ENCODE results near the gene TSPAN16. TPM values are rescaled to one million over a fixed set of nuclear protein-coding genes. Genes with fewer than 3 reads are reported as not detected.

TSPAN16 gene
- total RNA-seq, 2 donors from 2014 or later = not detected

GRCh38 chr19:11251217-11251616 lies 44.7 kb upstream of the TSPAN16 start:
- intact Hi-C loops (cut with DNase I) = no loop called here
- H3K27ac ChIP-seq = no peak overlapping the region
- TF ChIP-seq POLR2A (IDR thresholded peaks at IDR 0.05) = no peak
- no peak for TF ChIP-seq CTCF (IDR thresholded peaks at IDR 0.05)
- H3K36me3 ChIP-seq (replicated peaks in 1 of 2; ENCODE audit: insufficient read depth in 1 of 2, low read depth in 2 of 2) = peaks cover 0 to 11% of the 10 kb centered on the region in 2 donors
- ATAC-seq (no peak), DNase-seq (no peak)
- 88 to 93% methylated on average over 3 to 4 of the region's 4 CpGs for WGBS, 2 donors
- no peaks in the 10 kb centered on the region for H3K27me3 ChIP-seq
- no peaks in the 10 kb centered on the region for H3K9me3 ChIP-seq
- H3K4me3 ChIP-seq = no peak overlapping the region
- H3K4me1 ChIP-seq = no peaks in the 10 kb centered on the region

GRCh38 chr19:11251650-11252314 lies 44.2 kb upstream of the TSPAN16 start:
- intact Hi-C loops (cut with DNase I) = no loop called here
- Histone ChIP-seq H3K36me3 (replicated peaks in 1 of 2; ENCODE audit: insufficient read depth in 1 of 2, low read depth in 2 of 2) (peaks cover 0 to 11% of the 10 kb centered on the region in 2 donors), H3K27me3 (no peaks in the 10 kb centered on the region), H3K27ac (no peak overlapping the region), H3K4me1 (no peaks in the 10 kb centered on the region), H3K4me3 (no peak overlapping the region), H3K9me3 (no peaks in the 10 kb centered on the region)
- 87 to 94% methylated on average over 7 to 11 of the region's 11 CpGs for WGBS, 2 donors
- TF ChIP-seq POLR2A (IDR thresholded peaks at IDR 0.05) (no peak), CTCF (IDR thresholded peaks at IDR 0.05) (no peak)
- ATAC-seq = no peak
- no peak for DNase-seq

GRCh38 chr19:11252665-11253355 lies 43.1 kb upstream of the TSPAN16 start:
- Histone ChIP-seq H3K9me3 (no peaks in the 10 kb centered on the region), H3K27ac (peak overlapping the region in 1 of 4 donors; percentile 30), H3K4me3 (no peak overlapping the region), H3K36me3 (replicated peaks in 1 of 2; ENCODE audit: insufficient read depth in 1 of 2, low read depth in 2 of 2) (peaks cover 0 to 7% of the 10 kb centered on the region in 2 donors), H3K27me3 (no peaks in the 10 kb centered on the region), H3K4me1 (no peaks in the 10 kb centered on the region)
- intact Hi-C loops (cut with DNase I) = no loop called here
- WGBS, 2 donors = 87 to 88% methylated on average over 18 to 19 of the region's 19 CpGs
- no peak for DNase-seq
- TF ChIP-seq CTCF (IDR thresholded peaks at IDR 0.05) = no peak
- no peak for TF ChIP-seq POLR2A (IDR thresholded peaks at IDR 0.05)
- ATAC-seq = no peak

GRCh38 chr19:11254666-11255065 lies 41.3 kb upstream of the TSPAN16 start:
- H3K4me1 ChIP-seq = no peaks in the 10 kb centered on the region
- no peak for DNase-seq
- no peak for TF ChIP-seq POLR2A (IDR thresholded peaks at IDR 0.05)
- no peak for TF ChIP-seq CTCF (IDR thresholded peaks at IDR 0.05)
- no peaks in the 10 kb centered on the region for H3K27me3 ChIP-seq
- H3K27ac ChIP-seq = no peak overlapping the region
- 91 to 92% methylated on average over 5 of the region's 5 CpGs for WGBS, 2 donors
- no peak for ATAC-seq
- H3K9me3 ChIP-seq = no peaks in the 10 kb centered on the region
- no peak overlapping the region for H3K4me3 ChIP-seq
- peaks cover 0 to 5% of the 10 kb centered on the region in 2 donors for H3K36me3 ChIP-seq (replicated peaks in 1 of 2; ENCODE audit: insufficient read depth in 1 of 2, low read depth in 2 of 2)
- intact Hi-C loops (cut with DNase I) = no loop called here
